ENCODE data around the gene AGPAT4.

- TF ChIP-seq GATA2 (IDR thresholded peaks at IDR 0.05; ENCODE audit: low read depth, low read length) (no peak), GATA3 (IDR thresholded peaks at IDR 0.05; ENCODE audit: low read depth, low read length) (no peak)
Observed at GRCh38 chr6:161132384-161132783, 141.5 kb downstream of the AGPAT4 start.
